ENCODE data around the gene TMEM221.

- TF ChIP-seq, protein P1, sequence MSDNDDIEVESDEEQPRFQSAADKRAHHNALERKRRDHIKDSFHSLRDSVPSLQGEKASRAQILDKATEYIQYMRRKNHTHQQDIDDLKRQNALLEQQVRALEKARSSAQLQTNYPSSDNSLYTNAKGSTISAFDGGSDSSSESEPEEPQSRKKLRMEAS (IDR thresholded peaks at IDR 0.05; ENCODE audit: insufficient read depth, insufficient read length): no peak
- no peak for TF ChIP-seq POLR2A (IDR thresholded peaks at IDR 0.05; ENCODE audit: low read depth, low read length)
These were observed 39.0 kb upstream of the TMEM221 start for GRCh38 chr19:17487284-17488121.

Data from endothelial cell of umbilical vein (primary cell).